ENCODE measurements around the gene SAFB. TPM values are rescaled to one million over a fixed set of nuclear protein-coding genes. Genes with fewer than 3 reads are reported as not detected.

The SAFB gene
- total and polyA plus RNA-seq, 12 donors = 42.8 to 72.5 (median 50.2) TPM

DNA sequence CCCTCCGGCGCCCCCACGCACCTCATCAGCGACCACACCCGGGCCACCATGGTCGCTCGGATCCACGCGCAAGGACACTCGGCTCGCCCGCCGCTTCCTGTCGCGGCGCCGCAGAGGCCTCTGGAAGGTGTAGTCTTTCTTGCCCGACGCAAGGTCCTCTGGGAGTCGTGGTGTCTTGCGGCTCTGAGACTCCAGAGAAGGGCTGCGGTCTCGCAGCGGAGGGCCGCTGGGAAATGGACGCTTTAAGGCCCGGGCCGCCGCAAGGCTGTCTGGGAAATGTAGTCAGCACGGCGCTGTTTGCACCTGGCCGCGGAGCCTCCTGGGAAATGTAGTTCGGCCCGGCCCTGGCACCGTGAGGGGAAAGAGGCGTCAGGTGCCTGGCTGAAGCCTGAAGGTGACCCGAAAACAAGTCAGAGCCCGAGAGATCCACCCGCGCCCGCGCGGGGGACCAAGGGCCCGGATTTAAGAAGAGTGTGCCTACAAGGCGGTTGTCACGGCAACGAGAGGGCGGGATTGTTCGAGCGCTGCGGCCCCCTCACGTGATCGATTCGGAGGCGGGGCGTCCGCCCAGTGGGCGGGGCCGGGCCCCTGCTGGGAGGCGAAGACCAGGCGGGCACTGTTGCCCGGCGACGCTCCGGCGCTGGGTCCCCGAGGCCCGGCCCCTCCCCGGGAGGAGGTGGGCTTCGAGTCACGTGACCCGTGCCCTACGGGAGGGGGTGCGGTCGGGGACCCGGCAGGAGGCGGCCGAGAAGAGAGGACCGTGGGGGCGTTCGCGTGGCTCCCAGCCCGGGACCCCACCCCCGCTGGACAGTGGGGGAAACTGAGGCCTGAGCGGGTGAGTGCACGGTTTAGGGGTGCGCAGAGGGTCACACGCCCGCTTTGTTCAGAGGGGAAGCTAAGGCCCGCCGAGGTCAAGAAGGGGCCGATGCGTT lies 57.8 kb downstream of the SAFB start, which contains the start of the genes HSD11B1L and MICOS13:
Gene HSD11B1L (plus strand): TSS at position 591 of the 932 bp plus-strand sequence. CDS start 3,806 bp downstream, outside the sequence.
Gene MICOS13 (minus strand): TSS at position 80 of the 932 bp plus-strand sequence. CDS start 30 bp downstream, at position 50.
- Histone ChIP-seq H3K27ac (peak within 1 kb of the TSS; percentile 57 to 97 (median 93)), H3K4me3 (peak within 1 kb of the TSS; percentile 47 to 97 (median 82)), H3K27me3 (no peaks in the 10 kb centered on the region), H3K9me3 (no peaks in the 10 kb centered on the region), H3K4me1 (peaks cover 5 to 28% (median 20%) of the 10 kb centered on the region in 9 donors), H3K36me3 (peaks cover 0 to 16% (median 0%) of the 10 kb centered on the region in 9 donors)
- intact Hi-C loops (cut with DNase I) = loop anchor here in 3 of 10 donors (2.0 to 5.0 kb wide), 3 partner anchors 40 to 58 kb away; partner anchors contain the start of genes SAFB (in 2 of the 3), SAFB2 (in 2 of the 3), CATSPERD (in 1 of the 3) and LONP1 (in 1 of the 3)
- TF ChIP-seq, protein P1, sequence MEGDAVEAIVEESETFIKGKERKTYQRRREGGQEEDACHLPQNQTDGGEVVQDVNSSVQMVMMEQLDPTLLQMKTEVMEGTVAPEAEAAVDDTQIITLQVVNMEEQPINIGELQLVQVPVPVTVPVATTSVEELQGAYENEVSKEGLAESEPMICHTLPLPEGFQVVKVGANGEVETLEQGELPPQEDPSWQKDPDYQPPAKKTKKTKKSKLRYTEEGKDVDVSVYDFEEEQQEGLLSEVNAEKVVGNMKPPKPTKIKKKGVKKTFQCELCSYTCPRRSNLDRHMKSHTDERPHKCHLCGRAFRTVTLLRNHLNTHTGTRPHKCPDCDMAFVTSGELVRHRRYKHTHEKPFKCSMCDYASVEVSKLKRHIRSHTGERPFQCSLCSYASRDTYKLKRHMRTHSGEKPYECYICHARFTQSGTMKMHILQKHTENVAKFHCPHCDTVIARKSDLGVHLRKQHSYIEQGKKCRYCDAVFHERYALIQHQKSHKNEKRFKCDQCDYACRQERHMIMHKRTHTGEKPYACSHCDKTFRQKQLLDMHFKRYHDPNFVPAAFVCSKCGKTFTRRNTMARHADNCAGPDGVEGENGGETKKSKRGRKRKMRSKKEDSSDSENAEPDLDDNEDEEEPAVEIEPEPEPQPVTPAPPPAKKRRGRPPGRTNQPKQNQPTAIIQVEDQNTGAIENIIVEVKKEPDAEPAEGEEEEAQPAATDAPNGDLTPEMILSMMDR (IDR thresholded peaks at IDR 0.05) = no peak
- DNase-seq (peak; percentile 98 to 99), ATAC-seq (peak; percentile 90 to 98 (median 95))
- 1 to 2% methylated on average over 91 to 94 of the region's 94 CpGs for WGBS, 2 donors

DNA sequence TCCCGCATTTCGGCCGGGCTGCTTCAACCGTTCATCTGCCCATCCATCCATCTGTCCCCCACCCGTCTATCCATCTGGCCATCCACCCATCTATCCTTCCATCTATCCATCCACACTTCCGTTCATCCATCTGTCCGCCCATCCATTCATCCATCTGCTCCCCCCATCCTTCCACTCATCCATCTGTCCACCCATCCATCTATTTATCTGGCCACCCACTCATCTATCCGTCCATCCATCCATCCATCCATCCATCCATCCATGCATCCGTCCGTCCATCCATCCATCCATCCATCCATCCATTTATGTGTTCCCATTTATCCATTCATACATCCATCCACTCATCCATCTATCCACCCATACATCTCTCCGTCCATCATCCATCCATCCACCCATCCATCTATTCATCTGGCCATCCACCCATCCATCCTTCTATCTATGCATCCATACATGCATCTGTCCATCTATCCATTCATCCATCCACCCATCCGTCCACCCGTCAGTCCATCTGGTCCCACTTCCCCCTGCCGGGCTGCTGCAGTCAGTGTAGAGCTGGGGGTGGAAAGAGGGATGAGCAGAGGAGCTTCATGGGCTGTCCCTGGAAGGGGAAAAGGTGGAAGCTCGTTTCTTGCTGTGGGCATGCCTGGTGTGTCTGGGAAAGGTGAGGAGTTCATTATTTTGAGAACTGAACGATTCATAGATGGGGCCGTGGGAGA lies 58.7 kb downstream of the SAFB start:
- no peaks in the 10 kb centered on the region for H3K27me3 ChIP-seq
- TF ChIP-seq, protein P1 (IDR thresholded peaks at IDR 0.05) = no peak
- no peaks in the 10 kb centered on the region for H3K9me3 ChIP-seq
- intact Hi-C loops (cut with DNase I) = loop anchor here in 3 of 10 donors (2.0 to 5.0 kb wide), 3 partner anchors 39 to 59 kb away; partner anchors contain the start of genes SAFB (in 2 of the 3), SAFB2 (in 2 of the 3), CATSPERD (in 1 of the 3) and LONP1 (in 1 of the 3)
- H3K36me3 ChIP-seq = peaks cover 0 to 16% (median 0%) of the 10 kb centered on the region in 9 donors
- H3K4me1 ChIP-seq = peaks cover 5 to 24% (median 15%) of the 10 kb centered on the region in 9 donors
- H3K4me3 ChIP-seq = peak overlapping the region in 9 of 10 donors; percentile 72 to 97 (median 82)
- WGBS, 2 donors = 66% methylated on average over 17 of the region's 17 CpGs
- peak overlapping the region in 2 of 10 donors; percentile 94 to 97 for H3K27ac ChIP-seq
- ATAC-seq (no peak), DNase-seq (no peak)

DNA sequence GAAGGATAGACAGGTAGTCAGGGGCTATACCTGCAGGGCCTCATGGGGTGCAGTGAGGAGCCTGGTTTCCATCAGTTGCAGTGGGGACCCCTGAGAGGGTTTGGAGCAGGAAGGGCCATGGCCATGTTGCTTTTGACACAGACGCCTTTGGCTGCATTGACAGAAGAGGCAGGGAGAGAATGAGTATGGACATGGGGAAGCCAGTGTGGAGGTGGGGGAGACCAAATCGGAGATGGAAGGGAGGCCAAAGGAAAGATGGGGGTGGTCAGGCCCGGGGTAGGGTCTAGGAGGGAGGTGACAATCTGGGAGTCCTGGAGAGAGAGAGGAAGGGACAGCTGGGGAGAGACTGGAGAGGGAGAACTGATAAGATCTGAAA lies 59.2 kb downstream of the SAFB start:
- H3K4me3 ChIP-seq = no peak overlapping the region
- intact Hi-C loops (cut with DNase I) = loop anchor here in 1 of 10 donors (5.0 kb wide), 1 partner anchor 60 kb away; the partner anchor contains the start of genes SAFB and SAFB2
- peaks cover 0 to 16% (median 0%) of the 10 kb centered on the region in 9 donors for H3K36me3 ChIP-seq
- H3K27me3 ChIP-seq = no peaks in the 10 kb centered on the region
- TF ChIP-seq, protein P1 (IDR thresholded peaks at IDR 0.05) = no peak
- DNase-seq = no peak
- H3K4me1 ChIP-seq = peaks cover 5 to 26% (median 18%) of the 10 kb centered on the region in 9 donors
- 86 to 88% methylated on average over 3 of the region's 3 CpGs for WGBS, 2 donors
- H3K9me3 ChIP-seq = no peaks in the 10 kb centered on the region
- no peak for ATAC-seq
- H3K27ac ChIP-seq = no peak overlapping the region
